Measurements from ENCODE around the gene DNAI4.
A peak's percentile ranks its signal among the peaks of the same experiment; 100 is the strongest.

DNAI4 gene

GRCh38 chr1:66767626-66768025, 157.0 kb downstream of the DNAI4 start:
- no peak for DNase-seq (ENCODE audit: low read depth)

GRCh38 chr1:66764994-66765578, 159.6 kb downstream of the DNAI4 start:
- DNase-seq (ENCODE audit: low read depth): peak; percentile 71

Data from ELR (cell line).